ENCODE measurements around the gene FGF8. TPM values are rescaled to one million over a fixed set of nuclear protein-coding genes. Genes with fewer than 3 reads are reported as not detected.
A peak's percentile ranks its signal among the peaks of the same experiment; 100 is the strongest.
"Not testable (repeated sequence)": the region's sequence is repeated elsewhere in the genome, so short reads cannot be mapped to it uniquely, and the experiment has no call there.

The FGF8 gene
- total and polyA plus RNA-seq, 5 donors: not detected

- Histone ChIP-seq H3K4me3 (ENCODE audit: low read length) (no peak overlapping the region), H3K4me1 (ENCODE audit: control insufficient read depth, insufficient read depth, low read length) (peaks cover 1% of the 10 kb centered on the region), H3K9me3 (ENCODE audit: control insufficient read depth, low read length) (no peaks in the 10 kb centered on the region), H3K27ac (ENCODE audit: low read length) (no peak overlapping the region), H3K27me3 (ENCODE audit: control insufficient read depth, insufficient read depth) (no peaks in the 10 kb centered on the region)
- 76% methylated on average over 1 of the region's 1 CpG for WGBS
- no peak for ATAC-seq
- intact Hi-C loops (cut with DNase I): no loop called here
- no peak for DNase-seq
These were observed 31.2 kb upstream of the FGF8 start for GRCh38 chr10:101807158-101807557.

- H3K27ac ChIP-seq (ENCODE audit: low read length): no peak overlapping the region
- 64% methylated on average over 4 of the region's 4 CpGs for WGBS
- intact Hi-C loops (cut with DNase I): no loop called here
These were observed 27.6 kb upstream of the FGF8 start for GRCh38 chr10:101803511-101803910.

DNA sequence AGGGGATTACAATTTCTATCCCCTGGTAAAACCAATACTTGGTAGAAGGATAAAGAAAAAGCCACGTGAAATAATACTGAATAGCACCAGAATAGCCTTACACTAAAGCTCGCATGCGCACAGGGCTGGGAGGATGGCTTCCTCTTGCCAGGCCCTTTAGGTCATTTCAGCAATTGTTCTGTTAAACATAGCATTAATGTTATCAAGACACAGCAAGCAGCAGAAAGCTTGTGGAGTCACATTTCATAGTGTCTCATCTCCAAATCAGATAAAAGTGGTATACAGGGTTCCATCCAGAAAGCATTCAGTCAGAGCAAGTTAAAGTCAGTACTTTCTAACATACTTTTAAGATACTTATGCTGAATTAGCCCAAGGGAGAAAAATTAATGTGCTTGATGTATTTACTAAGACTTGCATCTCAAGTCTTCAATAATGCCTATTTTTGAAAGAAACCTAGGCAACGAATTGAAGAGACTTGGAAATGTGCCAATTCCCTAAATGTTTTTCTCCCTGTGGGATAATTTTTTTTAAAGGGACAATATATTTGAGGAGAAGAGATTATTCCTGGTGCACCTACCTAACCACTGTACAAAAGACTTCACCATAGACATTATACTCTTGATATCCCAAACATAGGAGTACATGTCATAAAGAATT lies 21.6 kb upstream of the FGF8 start:
- 51% methylated on average over 4 of the region's 4 CpGs for WGBS
- Histone ChIP-seq H3K27me3 (ENCODE audit: control insufficient read depth, insufficient read depth) (no peaks in the 10 kb centered on the region), H3K4me1 (ENCODE audit: control insufficient read depth, insufficient read depth, low read length) (no peaks in the 10 kb centered on the region), H3K27ac (ENCODE audit: low read length) (no peak overlapping the region), H3K9me3 (ENCODE audit: control insufficient read depth, low read length) (no peaks in the 10 kb centered on the region), H3K4me3 (ENCODE audit: low read length) (no peak overlapping the region)
- intact Hi-C loops (cut with DNase I): no loop called here
- ATAC-seq (no peak), DNase-seq (no peak)

More at GRCh38 chr10:101803511-101803910, 27.6 kb upstream of the FGF8 start:
- Histone ChIP-seq H3K4me1 (ENCODE audit: control insufficient read depth, insufficient read depth, low read length) (no peaks in the 10 kb centered on the region), H3K9me3 (ENCODE audit: control insufficient read depth, low read length) (no peaks in the 10 kb centered on the region), H3K4me3 (ENCODE audit: low read length) (no peak overlapping the region), H3K27me3 (ENCODE audit: control insufficient read depth, insufficient read depth) (no peaks in the 10 kb centered on the region)
- DNase-seq: no peak
- ATAC-seq: no peak

DNA sequence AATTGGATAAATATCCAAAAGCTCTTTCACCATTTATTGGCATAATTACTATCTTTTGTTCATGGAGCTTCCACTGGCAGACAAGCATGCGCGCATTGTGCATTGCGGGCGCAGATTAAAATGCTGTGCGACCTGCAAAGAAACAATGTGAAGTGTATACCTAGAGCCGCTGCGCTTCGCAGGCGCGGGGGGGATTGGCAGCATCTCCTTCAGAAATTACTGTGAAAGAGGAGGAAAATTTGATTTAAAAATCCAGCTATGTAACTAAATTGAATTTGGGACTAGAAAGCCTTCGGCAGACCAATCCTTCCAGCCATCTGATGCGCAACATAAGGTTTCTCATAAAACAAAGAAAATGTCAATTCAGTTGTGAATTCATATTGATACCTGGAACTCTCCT lies 17.6 kb upstream of the FGF8 start:
- Histone ChIP-seq H3K27ac (ENCODE audit: low read length) (no peak overlapping the region), H3K4me3 (ENCODE audit: low read length) (no peak overlapping the region), H3K4me1 (ENCODE audit: control insufficient read depth, insufficient read depth, low read length) (no peaks in the 10 kb centered on the region), H3K9me3 (ENCODE audit: control insufficient read depth, low read length) (no peaks in the 10 kb centered on the region), H3K27me3 (ENCODE audit: control insufficient read depth, insufficient read depth) (no peaks in the 10 kb centered on the region)
- ATAC-seq (no peak), DNase-seq (no peak)
- 96% methylated on average over 12 of the region's 12 CpGs for WGBS
- intact Hi-C loops (cut with DNase I): no loop called here

DNA sequence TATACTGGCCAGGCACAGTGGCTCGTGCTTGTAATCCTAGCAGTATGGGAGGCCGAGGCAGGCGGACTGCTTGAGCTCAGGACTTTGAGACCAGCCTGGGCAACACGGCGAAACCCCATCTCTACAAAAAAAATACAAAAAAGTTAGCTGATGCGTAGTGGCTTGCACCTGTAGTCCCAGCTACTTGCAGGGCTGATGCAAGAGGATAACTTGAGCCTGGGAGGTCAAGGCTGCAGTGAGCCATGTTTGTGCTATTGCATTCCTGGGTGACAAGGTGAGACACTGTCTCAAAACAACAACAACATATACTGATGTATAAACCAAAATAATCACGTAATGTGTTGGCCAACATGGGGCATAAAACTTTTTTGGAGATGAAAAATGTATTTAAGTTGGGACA lies 13.8 kb upstream of the FGF8 start:
- H3K4me1 ChIP-seq (ENCODE audit: control insufficient read depth, insufficient read depth, low read length): no peaks in the 10 kb centered on the region
- intact Hi-C loops (cut with DNase I): no loop called here
- DNase-seq: no peak
- no peaks in the 10 kb centered on the region for H3K27me3 ChIP-seq (ENCODE audit: control insufficient read depth, insufficient read depth)
- no peak for ATAC-seq
- H3K27ac ChIP-seq (ENCODE audit: low read length): no peak overlapping the region
- 93% methylated on average over 7 of the region's 7 CpGs for WGBS
- no peak overlapping the region for H3K4me3 ChIP-seq (ENCODE audit: low read length)
- H3K9me3 ChIP-seq (ENCODE audit: control insufficient read depth, low read length): no peaks in the 10 kb centered on the region

DNA sequence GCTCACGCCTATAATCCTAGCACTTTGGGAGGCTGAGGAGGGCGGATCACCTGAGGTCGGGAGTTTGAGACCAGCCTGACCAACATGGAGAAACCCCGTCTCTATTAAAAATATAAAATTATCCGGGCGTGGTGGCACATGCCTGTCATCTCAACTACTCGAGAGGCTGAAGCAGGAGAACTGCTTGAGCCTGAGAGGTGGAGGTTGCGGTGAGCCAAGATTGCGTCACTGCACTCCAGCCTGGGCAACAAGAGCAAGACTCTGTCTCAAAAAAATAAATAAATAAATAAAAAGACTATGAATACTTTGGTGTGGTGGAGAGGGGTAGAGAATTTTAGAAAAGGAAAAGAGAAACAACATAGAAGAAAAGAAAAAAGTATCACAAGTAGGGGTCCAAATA lies 13.3 kb upstream of the FGF8 start:
- H3K27ac ChIP-seq (ENCODE audit: low read length); H3K4me3 ChIP-seq (ENCODE audit: low read length); H3K27me3 ChIP-seq (ENCODE audit: control insufficient read depth, insufficient read depth); intact Hi-C loops (cut with DNase I); H3K4me1 ChIP-seq (ENCODE audit: control insufficient read depth, insufficient read depth, low read length); H3K9me3 ChIP-seq (ENCODE audit: control insufficient read depth, low read length); ATAC-seq: not testable (repeated sequence)
- 92% methylated on average over 9 of the region's 9 CpGs for WGBS
- peak in 1 of 3 donors; percentile 22 for DNase-seq

DNA sequence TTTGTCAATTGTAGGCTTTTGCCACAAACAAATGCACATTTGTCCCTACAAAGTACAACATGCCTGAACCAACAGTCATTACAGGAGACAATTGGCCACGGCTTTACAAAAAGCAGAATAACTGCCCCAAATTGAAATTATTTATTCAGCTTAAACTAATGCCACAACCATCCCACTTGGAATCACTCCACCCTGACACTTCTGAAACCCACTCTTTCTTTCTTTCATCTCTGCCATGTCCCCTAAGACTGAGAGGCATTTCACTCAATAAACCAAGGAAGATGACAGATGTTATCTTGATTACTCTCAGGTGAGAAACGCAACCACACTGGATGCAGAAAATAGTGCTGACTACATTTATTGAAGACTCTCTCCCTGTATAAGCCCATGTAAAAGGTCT lies 9.9 kb upstream of the FGF8 start:
- ATAC-seq: no peak
- 79% methylated on average over 2 of the region's 2 CpGs for WGBS

GRCh38 chr10:101784558-101784957 lies 8.6 kb upstream of the FGF8 start:
- WGBS: 82% methylated on average over 2 of the region's 2 CpGs
- no peaks in the 10 kb centered on the region for H3K9me3 ChIP-seq (ENCODE audit: control insufficient read depth, low read length)
- no peaks in the 10 kb centered on the region for H3K27me3 ChIP-seq (ENCODE audit: control insufficient read depth, insufficient read depth)
- DNase-seq (no peak), ATAC-seq (no peak)
- intact Hi-C loops (cut with DNase I): loop anchor here in 3 of 4 donors (5.0 kb wide), 2 partner anchors 177 to 182 kb away; no protein-coding TSS in a partner anchor
- no peak overlapping the region for H3K27ac ChIP-seq (ENCODE audit: low read length)
- H3K4me3 ChIP-seq (ENCODE audit: low read length): no peak overlapping the region
- H3K4me1 ChIP-seq (ENCODE audit: control insufficient read depth, insufficient read depth, low read length): peaks cover 3% of the 10 kb centered on the region

More for the DNA sequence above, 9.9 kb upstream of the FGF8 start:
- H3K4me3 ChIP-seq (ENCODE audit: low read length): no peak overlapping the region
- intact Hi-C loops (cut with DNase I): no loop called here
- no peak for DNase-seq
- H3K9me3 ChIP-seq (ENCODE audit: control insufficient read depth, low read length): no peaks in the 10 kb centered on the region
- H3K27ac ChIP-seq (ENCODE audit: low read length): no peak overlapping the region
- H3K4me1 ChIP-seq (ENCODE audit: control insufficient read depth, insufficient read depth, low read length): no peaks in the 10 kb centered on the region
- H3K27me3 ChIP-seq (ENCODE audit: control insufficient read depth, insufficient read depth): no peaks in the 10 kb centered on the region

GRCh38 chr10:101783736-101784118 lies 7.8 kb upstream of the FGF8 start:
- Histone ChIP-seq H3K27ac (ENCODE audit: low read length) (no peak overlapping the region), H3K4me3 (ENCODE audit: low read length) (peak overlapping the region; percentile 37), H3K27me3 (ENCODE audit: control insufficient read depth, insufficient read depth) (no peaks in the 10 kb centered on the region), H3K9me3 (ENCODE audit: control insufficient read depth, low read length) (no peaks in the 10 kb centered on the region), H3K4me1 (ENCODE audit: control insufficient read depth, insufficient read depth, low read length) (peaks cover 3% of the 10 kb centered on the region)
- ATAC-seq (no peak), DNase-seq (peak in 1 of 3 donors; percentile 1)
- intact Hi-C loops (cut with DNase I): loop anchor here in 3 of 4 donors (5.0 kb wide), 2 partner anchors 176 to 181 kb away; no protein-coding TSS in a partner anchor
- WGBS: 55% methylated on average over 10 of the region's 10 CpGs

DNA sequence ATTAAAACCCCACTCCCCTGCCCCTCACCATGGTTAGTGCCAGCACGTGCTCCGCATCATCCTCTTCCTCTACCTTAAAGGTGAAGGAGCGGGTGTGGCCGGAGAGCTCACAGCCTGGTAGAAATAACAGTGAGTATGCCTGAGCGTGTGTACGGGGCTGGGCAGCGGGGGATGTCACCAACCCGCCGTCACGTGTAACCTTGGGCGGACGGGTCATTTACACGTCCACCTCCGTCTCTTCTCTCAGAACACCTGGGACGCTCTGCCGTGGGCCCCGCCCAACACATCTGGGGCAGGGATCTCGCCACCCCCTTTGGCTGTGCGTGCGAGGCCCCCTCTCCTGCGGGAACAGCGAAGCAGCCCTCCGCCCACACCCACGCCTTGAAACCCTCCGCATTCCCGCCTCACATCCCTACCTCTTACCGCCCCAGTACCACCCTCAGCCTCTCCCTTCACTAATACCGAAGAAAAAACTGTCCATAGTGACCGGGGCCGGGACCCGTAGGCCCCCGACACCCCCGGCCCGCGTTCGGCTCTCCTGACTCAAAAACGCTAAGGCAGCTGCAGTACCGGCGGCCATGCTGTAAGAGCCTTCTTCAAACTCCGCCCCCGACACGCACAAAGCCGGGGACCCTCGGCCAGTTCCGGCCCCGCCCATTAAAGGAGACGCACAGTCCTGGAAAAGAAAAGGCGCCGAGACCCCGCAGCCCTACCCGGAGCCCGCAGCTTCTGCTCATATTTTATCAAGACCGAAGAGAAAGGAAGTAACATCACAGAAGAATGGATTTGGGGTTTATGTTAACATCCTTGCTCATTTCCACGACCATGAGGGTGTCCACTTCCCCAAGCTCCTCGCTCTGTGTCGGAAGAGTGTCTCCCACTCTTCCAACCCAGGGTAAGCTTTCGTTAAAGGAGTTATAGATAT lies 7.2 kb upstream of the FGF8 start, which contains the start of gene NPM3:
Gene NPM3 (minus strand): TSS at position 636 of the 925 bp plus-strand sequence. CDS start 56 bp downstream, at position 580.
- ATAC-seq: peak; percentile 75 to 77
- Histone ChIP-seq H3K4me3 (ENCODE audit: low read length) (peak within 1 kb of the TSS; percentile 37), H3K9me3 (ENCODE audit: control insufficient read depth, low read length) (no peaks in the 10 kb centered on the region), H3K27me3 (ENCODE audit: control insufficient read depth, insufficient read depth) (no peaks in the 10 kb centered on the region), H3K27ac (ENCODE audit: low read length) (no peak within 1 kb of the TSS), H3K4me1 (ENCODE audit: control insufficient read depth, insufficient read depth, low read length) (peaks cover 3% of the 10 kb centered on the region)
- intact Hi-C loops (cut with DNase I): loop anchor here in 3 of 4 donors (5.0 kb wide), 2 partner anchors 176 to 181 kb away; no protein-coding TSS in a partner anchor
- DNase-seq: peak; percentile 84 to 93 (median 91)
- under 1% methylated on average over 57 of the region's 57 CpGs for WGBS

Data from right cardiac atrium (tissue), 5 donors.